Renal pelvis (tissue), 12 donors: ENCODE data around the gene LELP1. TPM values are rescaled to one million over a fixed set of nuclear protein-coding genes. Genes with fewer than 3 reads are reported as not detected.
"Not testable (repeated sequence)": the region's sequence is repeated elsewhere in the genome, so short reads cannot be mapped to it uniquely, and the experiment has no call there.

Experiments
- DNase-seq: peaks from one replicate; pipeline ENCODE4 v3.0.0-alpha.2; 2013
- long read RNA-seq, 16 experiments: transcript quantifications; one replicate each; lab custom pipeline, GENCODE V29; 2026
- polyA plus RNA-seq, 3 donors: library from polyadenylated mRNA; unstranded; fragments of 120-200 nt; gene quantifications; one replicate each; pipeline ENCODE4 v1.2.1, GENCODE V29; 2013; ENCODE audit not compliant: insufficient read length in 3 of 3

Gene LELP1
- polyA plus RNA-seq = not detected
- long read RNA-seq, donor 1 = 0 reads
- long read RNA-seq, donor 2 = 0 reads
- long read RNA-seq, donor 3 = 0 reads
- long read RNA-seq, donor 4 = 0 reads
- long read RNA-seq, donor 5 = 0 reads
- long read RNA-seq, donor 6 = 0 reads
- long read RNA-seq, donor 7 = 0 reads
- long read RNA-seq, donor 8 = 0 reads
- long read RNA-seq, donor 9 = 0 reads
- long read RNA-seq, donor 10 = 0 reads
- long read RNA-seq, donor 11 = 0 reads
- long read RNA-seq, donor 12 = 0 reads
- long read RNA-seq, donor 13 = 0 reads
- long read RNA-seq, donor 14 = 0 reads
- long read RNA-seq, donor 15 = 0 reads
- long read RNA-seq, donor 16 = 0 reads

DNA sequence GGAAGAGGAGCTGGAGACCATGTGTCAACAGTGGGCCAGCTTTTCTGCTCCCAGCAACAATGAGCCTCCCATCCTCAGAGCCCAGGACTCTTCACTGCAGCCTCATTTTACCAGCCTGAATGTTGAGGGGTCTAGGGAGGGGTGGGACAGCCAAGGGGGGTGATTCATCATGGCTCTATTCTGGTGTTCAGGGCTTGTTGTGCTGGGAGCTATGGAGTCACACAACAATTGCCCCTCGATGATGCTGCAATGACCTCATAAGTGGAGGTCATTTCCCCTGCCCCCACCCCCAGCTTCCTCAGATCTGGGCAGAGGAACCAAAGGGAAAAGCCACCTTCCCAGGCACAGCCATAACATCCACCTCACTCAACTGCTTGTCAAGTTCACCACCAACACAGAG, at the start of gene LELP1:
Gene LELP1, plus strand, starts transcription at position 301 of the 400 bp plus-strand sequence. CDS start 1,278 bp downstream, outside the sequence.
- no peak for DNase-seq

DNA sequence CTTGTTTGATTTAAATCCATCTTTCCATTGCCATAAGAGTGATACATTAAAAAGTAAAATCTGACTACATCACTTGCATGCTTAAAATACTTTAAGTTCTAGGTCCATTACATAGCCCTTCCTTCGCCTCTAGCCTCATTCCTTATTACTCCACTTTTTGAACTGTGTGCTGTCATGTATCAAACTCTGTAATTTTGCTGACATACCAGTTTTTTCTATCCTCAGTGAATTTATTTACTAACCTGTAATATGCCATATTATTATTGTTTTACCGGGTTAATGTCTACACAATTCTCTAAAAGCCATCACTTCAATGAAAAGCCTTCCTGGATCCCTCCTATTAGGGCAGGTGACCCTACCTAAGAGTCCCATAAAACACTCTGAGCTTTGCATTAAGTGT, 47.7 kb upstream of the LELP1 start:
- no peak for DNase-seq

DNA sequence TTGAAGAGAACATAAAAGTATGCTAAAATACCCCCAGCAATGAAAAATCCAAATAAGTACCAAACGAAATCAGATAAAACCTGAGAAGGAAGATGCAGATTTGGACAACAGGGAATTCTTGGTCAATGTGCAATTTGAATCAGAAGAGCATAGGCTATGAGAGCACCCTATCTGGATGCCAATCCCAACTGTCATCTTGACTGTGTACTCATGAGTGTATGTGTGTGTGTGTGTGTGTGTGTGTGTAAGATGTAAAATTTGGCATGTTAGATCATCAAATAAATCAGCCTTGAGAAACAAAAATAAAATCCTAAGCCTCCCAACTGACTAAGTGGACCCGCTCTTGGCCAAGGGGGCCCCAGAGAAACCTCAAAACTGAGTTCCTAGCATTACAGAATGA, 34.5 kb upstream of the LELP1 start:
- no peak for DNase-seq

DNA sequence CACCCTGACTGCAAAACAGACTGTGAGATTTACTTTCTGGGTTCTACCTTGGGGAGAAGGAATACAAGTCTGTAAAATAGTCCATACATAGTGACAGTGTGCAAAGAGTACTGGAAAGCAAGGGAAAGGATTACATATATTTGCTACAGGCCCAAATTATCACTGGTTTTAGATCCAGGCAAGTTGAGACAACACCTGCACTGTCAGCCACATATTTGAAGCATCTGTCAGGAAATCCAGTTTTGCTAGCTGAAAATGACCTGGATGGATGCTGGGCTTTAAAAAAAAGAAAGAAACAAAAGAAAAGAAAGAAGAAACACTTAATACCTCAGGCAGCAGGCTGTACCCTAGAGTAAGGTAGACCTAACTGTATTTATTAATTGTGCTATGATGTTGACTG, 28.6 kb upstream of the LELP1 start:
- no peak for DNase-seq

DNA sequence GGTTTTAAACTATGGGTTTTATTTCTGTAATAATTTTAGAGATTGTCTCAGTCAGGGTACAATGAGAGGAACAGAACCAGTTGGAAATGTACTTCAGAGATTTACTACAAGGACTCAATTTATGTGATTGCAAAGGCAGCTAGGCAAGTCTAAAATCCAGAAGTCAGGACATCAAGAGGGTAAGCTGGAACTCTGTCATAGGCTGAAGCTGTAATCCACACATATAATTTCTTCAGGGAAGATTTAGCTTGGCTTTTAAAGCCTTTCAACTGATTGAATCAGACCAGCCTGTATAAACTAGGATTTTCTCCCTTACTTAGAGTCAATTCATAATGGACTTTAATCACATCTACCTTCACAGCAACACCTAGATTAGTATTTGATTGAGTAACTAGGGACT, 24.3 kb upstream of the LELP1 start:
- no peak for DNase-seq

DNA sequence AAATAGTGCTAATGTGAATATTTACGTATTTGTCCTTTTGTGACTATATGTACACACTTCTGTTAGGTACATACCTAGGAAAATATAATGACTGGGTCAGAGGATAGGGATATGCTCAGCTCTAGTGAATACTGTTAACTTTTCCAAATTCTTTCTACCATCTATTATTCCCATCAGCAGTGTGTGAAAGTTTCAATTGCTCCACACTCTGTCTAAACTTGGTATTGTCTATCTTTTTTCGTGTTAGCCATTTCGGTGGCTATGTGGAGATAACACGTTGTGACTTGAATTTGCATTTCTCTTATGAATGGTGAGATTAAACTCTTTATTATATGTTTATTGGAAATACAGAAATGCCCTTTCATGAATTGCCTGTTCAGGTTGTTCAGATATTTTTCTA, 22.7 kb upstream of the LELP1 start:
- DNase-seq = no peak

DNA sequence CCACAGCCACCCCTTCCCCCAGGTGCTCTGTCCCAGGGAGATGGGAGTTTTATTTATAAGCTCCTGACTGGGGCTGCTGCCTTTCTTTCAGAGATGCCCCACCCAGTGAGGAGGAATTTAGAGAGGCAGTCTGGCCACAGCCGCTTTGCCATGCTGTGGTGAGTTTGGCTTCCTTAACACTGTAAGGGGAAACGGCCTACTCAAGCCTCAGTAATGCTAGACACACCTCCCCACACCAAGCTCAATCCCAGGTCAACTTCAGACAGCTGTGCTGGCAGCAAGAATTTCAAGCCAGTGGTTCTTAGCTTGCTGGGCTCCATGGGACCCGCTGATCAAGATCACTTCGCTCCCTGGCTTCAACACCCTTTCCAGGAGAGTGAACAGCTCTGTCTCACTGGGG, 14.9 kb upstream of the LELP1 start:
- not testable (repeated sequence) for DNase-seq

DNA sequence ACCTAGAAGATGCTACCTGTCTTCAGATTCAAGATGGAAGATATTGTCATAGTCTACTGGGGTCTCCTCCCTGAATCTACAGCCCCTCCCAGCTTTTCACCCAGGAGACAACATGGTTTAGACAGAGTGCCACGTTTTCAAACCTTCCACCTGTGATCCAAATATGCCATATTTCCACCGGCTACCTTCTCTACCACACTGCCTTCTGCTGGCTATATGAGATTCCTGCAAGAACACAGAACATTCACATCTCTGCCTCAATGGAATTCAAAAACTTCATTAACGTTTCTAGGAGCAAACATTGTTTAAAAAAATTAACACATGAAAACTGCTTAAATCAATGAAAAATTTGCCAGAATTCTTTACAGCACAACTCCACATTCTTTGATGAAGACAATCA, 12.9 kb upstream of the LELP1 start:
- DNase-seq = no peak

DNA sequence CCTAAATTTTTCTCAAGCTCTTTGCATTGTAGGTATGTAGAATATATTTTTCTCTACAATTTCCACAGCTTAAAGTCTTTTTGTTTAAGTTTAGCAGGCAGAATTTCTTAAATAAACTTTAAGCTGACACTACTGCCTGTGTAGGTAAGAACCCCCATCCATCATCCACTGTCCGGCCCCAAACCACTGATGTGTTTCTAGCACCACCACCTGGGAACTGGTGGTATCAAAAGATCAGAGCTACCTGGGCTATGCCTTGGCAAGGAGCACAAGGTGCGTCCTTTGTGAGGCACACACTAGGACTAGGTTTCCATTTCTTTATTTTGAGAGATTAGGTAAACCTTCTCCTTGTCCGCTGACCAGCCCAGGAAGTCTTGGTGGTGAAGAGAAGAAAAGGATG, 10.5 kb upstream of the LELP1 start:
- peak; percentile 22 for DNase-seq

DNA sequence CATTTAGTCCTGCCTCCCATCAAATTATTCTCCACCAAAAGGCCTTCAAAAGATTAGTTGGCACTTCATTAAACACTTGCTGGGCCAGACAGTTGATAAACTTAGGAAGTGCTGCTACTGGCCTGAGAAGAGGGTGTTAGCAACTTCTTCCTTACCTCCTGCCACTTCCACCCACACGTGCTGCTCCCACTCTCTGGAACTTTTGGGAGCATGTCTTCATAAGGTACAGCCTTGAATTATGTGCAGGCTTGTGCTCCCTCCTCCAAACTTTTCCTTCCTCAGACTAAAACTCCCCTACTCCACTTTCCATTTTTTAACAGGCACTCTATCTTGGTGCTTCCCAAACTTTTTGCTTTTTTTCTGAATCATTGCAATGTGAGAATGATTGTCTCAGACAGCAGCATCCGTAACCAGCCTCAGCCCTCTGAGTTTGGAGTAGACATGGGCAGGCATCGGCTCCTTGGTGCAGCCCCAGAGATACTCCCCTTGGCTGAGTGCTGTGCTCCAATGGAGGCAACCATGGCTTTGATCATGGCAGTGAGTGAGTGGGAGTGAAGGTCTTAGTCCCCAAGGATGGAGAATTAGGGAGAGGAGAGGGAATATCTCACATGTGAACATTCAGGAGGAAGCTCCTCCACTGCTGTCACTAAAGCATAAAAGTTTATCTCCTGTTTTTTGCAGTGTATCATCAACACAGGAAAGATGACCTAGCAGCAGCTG, 8.7 kb upstream of the LELP1 start:
- DNase-seq = no peak

DNA sequence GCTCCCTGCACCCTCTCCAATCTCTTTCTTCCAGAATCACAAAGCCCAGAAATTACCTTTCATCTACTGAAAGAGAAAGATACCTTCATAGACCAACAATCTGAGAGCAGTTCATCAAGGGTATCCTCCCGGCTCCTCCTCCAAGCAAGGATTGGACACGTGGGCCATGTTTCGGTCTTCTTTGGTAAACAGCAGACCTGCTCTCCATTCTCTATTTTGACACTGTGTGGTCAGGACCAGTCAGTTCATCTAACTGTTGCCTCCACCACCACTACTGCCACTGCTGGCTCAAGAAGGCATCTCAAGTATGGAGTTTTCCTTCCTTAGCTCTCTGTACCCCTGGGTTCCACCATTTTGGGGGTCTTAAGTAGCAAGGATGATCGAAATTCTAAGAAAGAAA, 8.0 kb upstream of the LELP1 start:
- no peak for DNase-seq

DNA sequence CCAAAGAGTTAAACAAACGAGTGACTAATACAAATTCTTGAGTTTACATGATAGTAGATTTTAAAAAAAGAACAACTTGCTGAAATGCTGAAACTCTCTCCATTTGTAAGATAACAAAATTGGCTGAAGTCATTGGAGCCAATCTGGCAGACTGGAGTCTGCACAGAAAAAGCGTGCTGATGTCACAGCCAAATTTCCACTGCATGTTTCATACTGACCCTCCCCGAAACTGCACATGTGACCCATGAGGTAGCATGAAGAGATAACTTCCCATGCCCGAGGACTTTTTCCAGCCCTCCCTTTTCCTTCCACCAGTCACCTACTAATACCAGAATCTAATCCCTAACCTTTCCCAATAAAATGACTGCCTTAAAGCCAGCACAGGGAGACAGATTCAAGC, 1.2 kb upstream of the LELP1 start:
- no peak for DNase-seq

DNA sequence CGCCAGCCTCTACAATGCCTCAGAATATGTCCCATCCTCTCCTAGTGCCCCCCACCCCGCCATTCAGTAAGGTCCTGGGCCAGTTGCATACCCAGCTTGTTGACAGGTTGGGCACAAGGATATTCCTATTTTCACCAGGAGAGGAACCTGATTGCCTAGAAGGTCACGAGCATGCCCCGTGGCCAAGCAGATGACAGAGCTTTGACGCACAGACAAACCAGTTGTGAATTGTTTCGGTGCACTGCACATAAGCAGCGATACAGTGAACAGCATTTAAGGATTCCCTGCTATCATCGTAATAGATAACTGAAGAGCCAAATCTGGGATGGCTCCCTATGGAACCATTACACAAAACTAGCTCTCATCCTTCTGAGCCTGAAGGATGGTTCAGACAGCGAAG, 3.4 kb downstream of the LELP1 start:
- DNase-seq = no peak

DNA sequence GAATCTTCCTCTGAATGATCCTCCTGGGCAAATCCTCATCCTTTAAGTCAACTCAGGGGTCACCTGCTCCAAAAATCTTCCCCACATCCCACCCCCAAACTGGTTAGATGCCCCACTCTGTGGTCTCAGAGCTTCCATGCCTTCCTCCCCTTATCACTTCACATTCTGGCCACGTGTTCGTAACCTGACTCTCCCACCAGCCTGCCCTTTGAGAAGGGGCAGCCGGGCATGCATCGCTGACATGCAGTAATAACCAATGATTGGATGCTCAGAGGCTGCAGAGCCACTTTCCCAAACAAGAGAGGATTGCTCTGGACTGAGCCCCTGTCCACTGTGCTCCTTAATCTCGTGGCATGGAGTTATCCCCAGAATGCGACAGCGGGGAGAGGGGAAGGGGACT, 7.0 kb downstream of the LELP1 start:
- DNase-seq = peak; percentile 21

DNA sequence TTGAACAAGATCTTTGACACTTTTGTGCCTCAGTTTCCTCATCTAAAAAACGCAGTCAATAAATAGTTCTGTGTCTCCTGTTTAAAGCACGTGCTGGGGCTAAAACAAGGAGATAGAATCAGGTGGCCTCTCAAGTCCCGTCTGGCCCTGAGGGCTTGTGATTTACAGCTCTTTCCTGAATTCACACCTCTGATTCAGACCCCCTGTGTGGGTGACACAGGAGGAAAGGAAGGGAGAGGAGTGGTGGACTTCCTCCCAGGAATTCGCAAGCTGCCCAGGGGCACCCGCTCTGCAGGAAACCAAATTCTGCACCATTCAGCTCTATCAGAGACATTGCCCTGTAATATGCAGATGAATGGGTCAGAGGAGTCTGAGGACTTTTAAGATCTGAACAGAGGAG, 9.0 kb downstream of the LELP1 start:
- no peak for DNase-seq

DNA sequence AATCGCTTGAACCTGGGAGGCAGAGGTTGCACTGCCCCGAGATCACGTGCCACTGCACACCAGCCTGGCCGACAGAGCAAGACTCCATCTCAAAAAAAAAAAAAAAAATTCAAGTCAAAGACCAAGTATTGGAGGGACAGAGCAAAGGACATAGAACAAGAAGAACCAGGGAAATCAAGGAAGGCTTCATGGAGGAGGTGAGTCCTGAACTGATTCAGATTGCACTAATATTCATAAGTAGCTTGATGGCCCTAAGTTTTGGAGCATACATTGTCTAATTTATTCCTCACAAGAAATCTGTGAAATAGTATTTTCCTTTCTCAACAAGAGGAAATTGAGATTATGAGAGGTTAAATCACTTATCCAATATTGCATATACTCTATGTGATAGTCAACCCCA, 10.3 kb downstream of the LELP1 start:
- DNase-seq = no peak

DNA sequence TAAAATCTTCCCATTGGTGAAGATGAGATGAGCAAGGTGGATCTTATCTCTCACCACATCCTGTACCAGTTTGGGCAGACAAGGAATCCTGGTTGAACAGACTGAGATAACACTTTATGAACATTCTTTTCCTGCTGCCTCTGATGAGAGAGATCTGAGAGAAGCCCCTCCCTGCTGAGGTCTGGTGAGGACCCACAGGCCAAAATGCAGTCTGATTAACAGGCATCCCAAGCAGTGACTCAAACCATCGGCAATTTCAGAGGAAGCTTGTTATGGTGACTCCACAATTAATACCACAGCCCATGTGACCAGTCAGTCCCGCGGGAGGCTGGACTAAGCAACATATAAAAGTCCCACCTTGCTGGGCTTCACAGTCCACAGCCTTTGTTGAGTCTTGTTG, 14.0 kb downstream of the LELP1 start, which contains the start of gene PRR9:
Gene PRR9, plus strand, starts transcription at position 373 of the 400 bp plus-strand sequence. CDS start 561 bp downstream, outside the sequence.
- DNase-seq = no peak

DNA sequence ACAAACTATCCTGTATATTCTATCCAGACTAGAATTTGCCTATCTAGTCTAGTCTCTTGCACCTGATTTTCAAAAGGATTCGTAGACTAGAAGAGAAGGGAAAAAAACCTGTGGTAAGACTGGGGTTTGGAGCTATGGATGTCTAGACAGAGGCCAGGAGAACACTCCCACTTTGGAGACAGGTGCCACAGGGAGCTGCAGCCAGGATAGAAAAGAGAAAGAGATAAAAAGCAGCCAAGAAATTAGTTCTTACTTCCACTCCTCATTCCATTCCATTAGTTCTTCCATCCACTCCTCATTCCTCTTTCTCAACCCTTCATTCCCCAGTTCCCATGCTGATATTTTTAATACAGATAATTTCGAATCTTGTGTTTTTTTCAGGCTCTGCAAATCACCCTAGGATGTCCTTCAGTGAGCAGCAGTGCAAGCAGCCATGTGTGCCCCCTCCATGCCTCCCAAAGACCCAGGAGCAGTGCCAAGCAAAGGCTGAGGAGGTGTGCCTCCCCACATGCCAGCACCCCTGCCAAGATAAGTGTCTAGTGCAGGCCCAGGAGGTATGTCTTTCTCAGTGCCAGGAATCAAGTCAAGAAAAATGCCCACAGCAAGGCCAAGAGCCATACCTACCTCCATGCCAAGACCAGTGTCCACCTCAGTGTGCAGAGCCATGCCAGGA, 14.7 kb downstream of the LELP1 start:
- DNase-seq = no peak

DNA sequence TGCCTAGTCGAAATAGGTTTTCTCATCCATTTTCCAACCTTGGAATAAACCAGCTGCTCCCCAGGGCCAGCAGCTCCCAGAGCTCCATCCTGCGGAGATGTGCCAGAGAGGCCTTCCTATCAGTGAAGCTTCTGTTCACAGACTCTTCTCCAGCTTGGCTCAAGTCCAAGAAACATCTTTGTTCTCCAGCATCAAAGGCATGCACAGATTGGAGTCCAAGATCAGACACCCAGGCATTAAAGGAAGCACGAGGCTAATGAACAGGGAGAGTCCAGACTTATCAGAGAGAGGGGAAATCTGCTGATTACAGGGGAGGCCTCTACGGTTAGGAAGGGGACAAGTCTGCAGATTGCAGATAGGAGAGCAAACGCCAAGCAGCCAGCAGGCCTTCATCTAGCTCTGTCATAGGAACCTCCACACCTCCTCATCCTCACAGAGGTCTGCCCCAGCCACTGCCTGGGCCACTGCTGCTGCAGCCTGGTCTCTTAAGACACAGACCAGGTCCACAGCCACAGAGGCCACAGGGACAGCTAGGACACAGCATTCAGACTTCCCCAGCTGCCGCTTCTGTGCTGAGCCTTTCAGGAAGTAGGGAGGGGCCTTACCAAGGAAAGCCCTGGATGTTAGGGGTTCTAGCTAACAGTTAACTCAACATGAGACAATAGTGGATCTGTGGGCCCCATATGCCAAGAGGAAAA, 17.5 kb downstream of the LELP1 start:
- DNase-seq = no peak

DNA sequence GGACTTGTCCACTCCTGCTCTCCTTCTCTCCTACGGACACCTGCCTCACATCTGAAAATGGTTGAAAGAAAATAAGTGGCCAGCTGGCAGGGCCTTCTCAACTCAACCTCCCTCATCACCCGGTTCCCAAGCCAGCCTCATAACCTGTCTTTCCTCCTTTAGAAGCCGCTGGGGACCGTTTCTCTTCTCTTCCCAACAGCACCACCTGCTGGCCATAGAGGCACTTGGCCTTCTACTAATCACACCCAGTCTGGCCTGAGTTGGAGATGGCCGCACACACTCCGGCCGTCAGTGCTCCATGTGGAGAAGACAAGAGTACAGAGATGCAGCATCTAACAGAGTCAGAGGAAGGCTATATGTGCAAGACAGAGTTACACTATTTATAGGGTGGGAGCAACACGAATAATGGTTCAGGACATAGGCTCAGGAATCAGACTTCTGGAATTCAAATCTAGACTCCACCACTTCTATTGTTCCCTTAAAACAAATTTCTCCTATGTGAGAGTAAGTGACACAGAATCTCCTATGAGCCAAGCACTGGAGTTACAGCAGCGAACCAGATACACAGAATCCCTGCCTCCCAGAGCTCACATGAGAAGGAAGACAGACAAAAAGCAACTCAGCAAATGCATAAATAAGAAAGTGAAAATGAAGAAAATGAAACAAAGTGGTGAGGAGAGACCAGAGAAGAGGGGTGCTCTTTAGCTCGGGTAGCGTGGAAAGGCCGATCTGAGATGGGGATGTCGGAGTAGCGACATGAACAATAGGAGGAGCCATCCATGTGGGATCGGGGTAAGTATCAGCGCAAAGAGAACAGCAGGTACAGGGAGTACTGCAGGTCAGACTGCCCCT, 20.0 kb downstream of the LELP1 start:
- peak; percentile 38 for DNase-seq

DNA sequence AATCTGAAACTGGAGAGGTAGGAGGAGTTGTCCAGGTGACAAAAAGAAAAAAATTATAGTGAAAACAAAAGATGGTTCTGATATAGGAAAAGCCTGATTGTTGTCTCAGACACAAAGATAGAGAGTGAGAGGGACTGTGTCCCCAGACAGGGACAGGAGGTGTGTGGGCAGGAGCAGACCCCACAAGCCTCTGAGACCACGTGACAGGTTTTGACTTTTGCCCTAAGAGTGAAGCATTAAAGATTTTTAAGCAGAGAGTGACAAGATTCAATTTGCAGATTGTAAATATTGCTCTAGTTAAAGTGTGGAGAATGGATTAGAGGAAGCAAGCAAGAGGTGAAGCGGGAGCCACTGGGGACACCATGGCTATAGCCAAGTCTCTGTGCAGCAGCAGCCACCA, 24.6 kb downstream of the LELP1 start:
- no peak for DNase-seq
